ENCODE measurements around the gene PRSS56.

PRSS56 gene

DNA sequence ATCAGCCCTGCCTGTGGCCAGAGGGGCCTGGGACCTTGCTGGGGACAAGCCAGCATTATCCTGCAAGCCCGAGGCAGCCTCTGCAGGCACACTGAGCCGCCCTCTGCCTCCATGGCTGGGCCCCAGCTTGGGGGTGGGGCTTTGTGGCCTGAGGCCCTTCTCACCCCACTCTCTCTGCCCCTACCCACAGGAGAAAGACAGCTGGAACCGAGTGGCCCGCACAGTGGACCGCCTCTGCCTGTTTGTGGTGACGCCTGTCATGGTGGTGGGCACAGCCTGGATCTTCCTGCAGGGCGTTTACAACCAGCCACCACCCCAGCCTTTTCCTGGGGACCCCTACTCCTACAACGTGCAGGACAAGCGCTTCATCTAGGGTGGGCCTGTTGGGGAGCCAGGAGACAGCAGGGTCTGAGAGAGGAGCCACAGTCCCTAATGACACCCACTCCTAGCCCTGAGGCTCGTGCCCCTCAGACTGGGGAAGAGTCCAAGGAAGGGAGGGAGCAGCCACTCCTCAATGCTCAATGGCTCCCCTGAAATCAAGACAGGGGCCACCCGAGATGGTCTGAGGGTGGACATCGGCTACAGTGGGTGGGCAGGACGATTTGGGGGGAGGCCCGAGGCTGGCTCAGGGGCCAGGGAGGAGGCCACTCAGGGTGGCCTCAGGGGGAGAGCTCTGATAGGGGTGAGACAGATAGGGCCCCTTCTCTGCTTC is 14.9 kb downstream of the PRSS56 start:
- Histone ChIP-seq H3K9me3 (ENCODE audit: control insufficient read depth in 1 of 2, low read length in 2 of 2) (peaks cover 3 to 7% of the 10 kb centered on the region in 2 donors), H3K27me3 (ENCODE audit: control insufficient read depth in 1 of 2, insufficient read depth in 2 of 2, low read length in 2 of 2) (peaks cover 0 to 5% of the 10 kb centered on the region in 2 donors), H3K4me1 (ENCODE audit: control insufficient read depth in 1 of 2, insufficient read depth in 2 of 2, low read length in 2 of 2) (no peaks in the 10 kb centered on the region), H3K27ac (ENCODE audit: low read depth, low read length) (no peak overlapping the region), H3K4me3 (ENCODE audit: low read depth in 1 of 2, low read length in 2 of 2) (no peak overlapping the region), H3K9ac (ENCODE audit: low read depth in 1 of 2, low read length in 2 of 2) (no peak overlapping the region), H3K36me3 (ENCODE audit: control insufficient read depth in 1 of 2, insufficient read depth in 2 of 2, low read length in 2 of 2) (no peaks in the 10 kb centered on the region)

DNA sequence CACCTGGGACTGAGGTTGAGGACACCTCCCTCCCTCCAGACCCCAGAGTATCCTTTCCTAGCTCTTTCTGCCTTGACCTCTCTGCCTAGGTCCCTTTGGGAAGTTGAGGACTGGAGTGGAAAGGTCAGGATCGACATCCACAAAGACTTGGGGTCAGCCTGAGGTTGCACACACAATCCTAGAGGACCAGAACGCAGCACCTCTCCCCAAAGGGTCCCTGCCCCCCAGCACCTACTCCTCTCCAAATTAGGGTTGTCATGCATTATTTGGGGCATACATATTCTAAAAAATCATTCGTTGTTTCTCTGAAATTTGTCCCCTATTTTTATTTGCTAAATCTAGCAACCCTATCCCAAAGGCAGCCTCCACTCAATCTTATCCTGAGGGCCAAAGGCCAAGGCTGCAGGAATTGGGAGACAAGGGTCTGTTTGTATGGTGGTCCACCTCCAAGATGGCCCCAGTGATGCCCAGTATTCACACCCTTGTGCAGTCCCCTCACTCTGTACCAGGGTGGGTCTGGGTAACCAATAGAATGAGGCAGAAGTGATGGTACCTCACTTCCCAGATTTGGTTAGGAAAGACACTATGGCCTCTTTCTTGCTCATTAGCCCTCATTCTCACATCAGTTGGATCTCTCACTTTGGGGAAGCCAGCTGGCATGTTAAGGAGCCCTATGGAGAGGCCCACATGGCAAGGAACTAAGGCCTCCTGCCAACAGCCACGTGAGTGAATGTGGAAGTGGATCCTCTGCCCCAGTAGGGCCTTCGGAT is 15.8 kb downstream of the PRSS56 start:
- H3K9me3 ChIP-seq (ENCODE audit: control insufficient read depth in 1 of 2, low read length in 2 of 2), result peaks cover 3 to 7% of the 10 kb centered on the region in 2 donors
- no peaks in the 10 kb centered on the region for H3K4me1 ChIP-seq (ENCODE audit: control insufficient read depth in 1 of 2, insufficient read depth in 2 of 2, low read length in 2 of 2)
- no peak overlapping the region for H3K4me3 ChIP-seq (ENCODE audit: low read depth in 1 of 2, low read length in 2 of 2)
- H3K27ac ChIP-seq (ENCODE audit: low read depth, low read length), result no peak overlapping the region
- peaks cover 0 to 5% of the 10 kb centered on the region in 2 donors for H3K27me3 ChIP-seq (ENCODE audit: control insufficient read depth in 1 of 2, insufficient read depth in 2 of 2, low read length in 2 of 2)
- no peaks in the 10 kb centered on the region for H3K36me3 ChIP-seq (ENCODE audit: control insufficient read depth in 1 of 2, insufficient read depth in 2 of 2, low read length in 2 of 2)
- no peak overlapping the region for H3K9ac ChIP-seq (ENCODE audit: low read depth in 1 of 2, low read length in 2 of 2)

DNA sequence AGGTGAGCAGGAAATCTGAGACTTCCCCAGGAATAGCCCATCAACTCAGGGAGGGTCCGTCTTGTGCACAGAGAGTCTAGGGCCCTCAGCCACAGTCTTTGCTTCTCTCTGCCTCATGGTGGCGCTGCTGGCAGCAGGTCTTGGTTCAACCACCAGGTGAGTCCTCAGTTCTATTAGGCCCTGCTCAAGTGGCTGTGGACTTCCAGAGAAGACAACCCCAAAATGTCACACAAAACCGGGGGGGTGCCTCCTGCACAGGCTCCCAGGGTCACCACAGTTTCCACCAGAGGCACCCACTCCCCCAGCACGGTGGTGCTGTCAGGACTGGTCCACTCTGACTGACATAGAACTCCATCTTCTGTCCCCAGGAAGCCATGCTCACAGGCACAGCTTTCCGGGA is 16.9 kb downstream of the PRSS56 start:
- peaks cover 0 to 5% of the 10 kb centered on the region in 2 donors for H3K27me3 ChIP-seq (ENCODE audit: control insufficient read depth in 1 of 2, insufficient read depth in 2 of 2, low read length in 2 of 2)
- H3K36me3 ChIP-seq (ENCODE audit: control insufficient read depth in 1 of 2, insufficient read depth in 2 of 2, low read length in 2 of 2), result no peaks in the 10 kb centered on the region
- no peak overlapping the region for H3K4me3 ChIP-seq (ENCODE audit: low read depth in 1 of 2, low read length in 2 of 2)
- H3K4me1 ChIP-seq (ENCODE audit: control insufficient read depth in 1 of 2, insufficient read depth in 2 of 2, low read length in 2 of 2), result no peaks in the 10 kb centered on the region
- H3K27ac ChIP-seq (ENCODE audit: low read depth, low read length), result no peak overlapping the region
- H3K9ac ChIP-seq (ENCODE audit: low read depth in 1 of 2, low read length in 2 of 2), result no peak overlapping the region
- peaks cover 3 to 7% of the 10 kb centered on the region in 2 donors for H3K9me3 ChIP-seq (ENCODE audit: control insufficient read depth in 1 of 2, low read length in 2 of 2)

DNA sequence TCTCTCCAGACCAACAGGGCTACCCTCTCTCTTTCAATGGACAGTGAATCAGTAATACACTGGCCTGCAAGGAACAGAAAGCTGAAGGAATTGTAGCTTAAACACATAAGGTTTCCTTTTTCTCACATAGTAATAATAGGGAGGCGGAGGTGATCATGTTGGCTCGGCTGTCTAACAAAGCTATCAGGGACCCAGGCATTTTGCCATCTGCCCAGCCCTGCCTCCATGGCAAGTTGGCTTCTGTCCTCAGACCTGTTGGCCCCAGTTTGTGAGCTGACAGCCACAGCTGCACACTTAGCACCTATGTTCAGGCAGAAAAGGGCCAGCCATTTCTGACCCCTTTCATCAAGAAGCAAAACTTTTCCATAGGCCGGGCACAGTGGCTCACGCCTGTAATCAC is 17.3 kb downstream of the PRSS56 start:
- Histone ChIP-seq H3K4me1 (ENCODE audit: control insufficient read depth in 1 of 2, insufficient read depth in 2 of 2, low read length in 2 of 2) (no peaks in the 10 kb centered on the region), H3K36me3 (ENCODE audit: control insufficient read depth in 1 of 2, insufficient read depth in 2 of 2, low read length in 2 of 2) (no peaks in the 10 kb centered on the region), H3K27ac (ENCODE audit: low read depth, low read length) (no peak overlapping the region), H3K4me3 (ENCODE audit: low read depth in 1 of 2, low read length in 2 of 2) (no peak overlapping the region), H3K9ac (ENCODE audit: low read depth in 1 of 2, low read length in 2 of 2) (no peak overlapping the region), H3K27me3 (ENCODE audit: control insufficient read depth in 1 of 2, insufficient read depth in 2 of 2, low read length in 2 of 2) (peaks cover 0 to 5% of the 10 kb centered on the region in 2 donors), H3K9me3 (ENCODE audit: control insufficient read depth in 1 of 2, low read length in 2 of 2) (peaks cover 3 to 7% of the 10 kb centered on the region in 2 donors)

GRCh38 chr2:232538671-232539070 is 18.5 kb downstream of the PRSS56 start:
- Histone ChIP-seq H3K36me3 (ENCODE audit: control insufficient read depth in 1 of 2, insufficient read depth in 2 of 2, low read length in 2 of 2) (no peaks in the 10 kb centered on the region), H3K4me3 (ENCODE audit: low read depth in 1 of 2, low read length in 2 of 2) (no peak overlapping the region), H3K27me3 (ENCODE audit: control insufficient read depth in 1 of 2, insufficient read depth in 2 of 2, low read length in 2 of 2) (peaks cover 0 to 5% of the 10 kb centered on the region in 2 donors), H3K27ac (ENCODE audit: low read depth, low read length) (no peak overlapping the region), H3K9me3 (ENCODE audit: control insufficient read depth in 1 of 2, low read length in 2 of 2) (peaks cover 3 to 7% of the 10 kb centered on the region in 2 donors), H3K9ac (ENCODE audit: low read depth in 1 of 2, low read length in 2 of 2) (no peak overlapping the region), H3K4me1 (ENCODE audit: control insufficient read depth in 1 of 2, insufficient read depth in 2 of 2, low read length in 2 of 2) (no peaks in the 10 kb centered on the region)

DNA sequence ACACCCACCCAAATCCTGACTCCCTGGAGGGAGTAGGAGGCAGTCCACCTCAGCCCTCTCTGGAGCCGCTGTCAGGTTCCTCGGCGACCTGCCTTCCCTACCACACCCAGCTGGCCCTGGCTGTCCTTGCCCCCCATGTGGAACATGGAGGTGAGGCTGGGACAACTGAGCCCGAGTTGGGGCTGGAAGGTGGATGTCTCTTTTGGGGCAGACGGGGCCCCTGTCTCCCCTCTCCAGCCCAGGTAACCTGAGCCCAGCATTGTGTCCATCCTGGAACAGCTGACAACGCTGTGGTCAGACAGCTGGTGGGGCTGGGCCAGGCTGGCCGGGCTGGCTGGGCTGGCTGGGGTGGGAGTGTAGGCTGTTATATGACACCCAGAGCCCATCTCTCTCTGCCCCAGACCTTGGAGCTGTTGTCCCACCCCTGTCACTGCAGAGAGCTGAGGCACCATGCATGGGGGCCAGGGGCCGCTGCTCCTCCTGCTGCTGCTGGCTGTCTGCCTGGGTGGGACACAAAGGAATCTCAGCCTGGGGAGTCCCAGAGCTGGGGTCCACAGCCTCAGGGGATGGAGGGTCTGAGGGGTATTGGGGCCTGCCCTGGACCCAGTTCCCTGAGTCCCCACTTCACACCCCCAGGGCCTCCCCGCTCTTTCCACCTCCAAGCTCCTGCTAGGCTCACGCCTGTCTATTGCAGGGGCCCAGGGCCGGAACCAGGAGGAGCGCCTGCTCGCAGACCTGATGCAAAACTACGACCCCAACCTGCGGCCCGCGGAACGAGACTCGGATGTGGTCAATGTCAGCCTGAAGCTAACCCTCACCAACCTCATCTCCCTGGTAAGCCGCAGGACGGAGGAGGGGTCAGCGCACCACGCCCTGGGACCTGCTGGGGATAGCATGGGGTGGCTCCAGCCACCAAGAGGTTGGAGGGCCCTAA is 19.4 kb downstream of the PRSS56 start, which contains the start of gene CHRNG:
TSS of gene CHRNG (plus strand) at position 395 of the 934 bp plus-strand sequence. CDS start at position 451, 56 bp downstream.
- H3K4me1 ChIP-seq (ENCODE audit: control insufficient read depth in 1 of 2, insufficient read depth in 2 of 2, low read length in 2 of 2), result no peaks in the 10 kb centered on the region
- peaks cover 3 to 7% of the 10 kb centered on the region in 2 donors for H3K9me3 ChIP-seq (ENCODE audit: control insufficient read depth in 1 of 2, low read length in 2 of 2)
- no peak within 1 kb of the TSS for H3K4me3 ChIP-seq (ENCODE audit: low read depth in 1 of 2, low read length in 2 of 2)
- H3K27ac ChIP-seq (ENCODE audit: low read depth, low read length), result no peak within 1 kb of the TSS
- H3K27me3 ChIP-seq (ENCODE audit: control insufficient read depth in 1 of 2, insufficient read depth in 2 of 2, low read length in 2 of 2), result peaks cover 0 to 5% of the 10 kb centered on the region in 2 donors
- H3K9ac ChIP-seq (ENCODE audit: low read depth in 1 of 2, low read length in 2 of 2), result no peak within 1 kb of the TSS
- no peaks in the 10 kb centered on the region for H3K36me3 ChIP-seq (ENCODE audit: control insufficient read depth in 1 of 2, insufficient read depth in 2 of 2, low read length in 2 of 2)

GRCh38 chr2:232540441-232541041 is 20.4 kb downstream of the PRSS56 start:
- Histone ChIP-seq H3K9me3 (ENCODE audit: control insufficient read depth in 1 of 2, low read length in 2 of 2) (peaks cover 3 to 7% of the 10 kb centered on the region in 2 donors), H3K36me3 (ENCODE audit: control insufficient read depth in 1 of 2, insufficient read depth in 2 of 2, low read length in 2 of 2) (no peaks in the 10 kb centered on the region), H3K9ac (ENCODE audit: low read depth in 1 of 2, low read length in 2 of 2) (no peak overlapping the region), H3K4me1 (ENCODE audit: control insufficient read depth in 1 of 2, insufficient read depth in 2 of 2, low read length in 2 of 2) (no peaks in the 10 kb centered on the region), H3K27ac (ENCODE audit: low read depth, low read length) (no peak overlapping the region), H3K4me3 (ENCODE audit: low read depth in 1 of 2, low read length in 2 of 2) (no peak overlapping the region), H3K27me3 (ENCODE audit: control insufficient read depth in 1 of 2, insufficient read depth in 2 of 2, low read length in 2 of 2) (peaks cover 0 to 5% of the 10 kb centered on the region in 2 donors)

DNA sequence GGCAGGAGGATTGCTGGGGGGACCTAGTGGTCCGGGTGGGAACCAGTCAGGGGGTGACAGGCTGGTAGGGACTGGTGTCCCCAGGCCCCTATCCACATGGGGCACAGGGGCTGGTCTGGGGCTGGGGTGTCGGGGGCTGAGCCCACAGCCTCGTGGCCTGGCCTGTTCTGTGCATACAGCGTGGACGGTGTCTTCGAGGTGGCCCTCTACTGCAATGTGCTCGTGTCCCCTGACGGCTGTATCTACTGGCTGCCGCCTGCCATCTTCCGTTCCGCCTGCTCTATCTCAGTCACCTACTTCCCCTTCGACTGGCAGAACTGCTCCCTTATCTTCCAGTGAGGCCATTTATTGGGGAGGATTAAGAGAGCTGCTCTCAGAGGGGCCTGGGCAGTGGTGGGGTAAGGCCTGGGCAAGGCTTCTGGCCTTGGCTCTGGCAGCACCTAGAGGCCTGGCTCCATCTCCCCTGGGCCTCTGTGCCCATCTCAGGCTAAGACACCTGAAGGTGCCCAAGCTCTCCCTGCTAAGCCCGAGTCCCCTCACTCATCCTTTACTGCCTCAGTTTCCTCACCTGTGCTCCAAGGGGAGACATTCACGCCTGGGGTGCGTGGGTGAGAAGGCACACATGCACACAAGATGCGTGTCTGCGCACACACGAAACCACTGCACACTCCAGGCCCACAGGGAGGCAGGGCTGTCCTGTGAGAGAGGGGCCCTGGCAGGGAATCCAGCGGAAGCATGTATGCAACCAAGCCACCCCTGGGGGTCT is 21.2 kb downstream of the PRSS56 start:
- no peak overlapping the region for H3K27ac ChIP-seq (ENCODE audit: low read depth, low read length)
- H3K9ac ChIP-seq (ENCODE audit: low read depth in 1 of 2, low read length in 2 of 2), result no peak overlapping the region
- H3K4me3 ChIP-seq (ENCODE audit: low read depth in 1 of 2, low read length in 2 of 2), result no peak overlapping the region
- no peaks in the 10 kb centered on the region for H3K36me3 ChIP-seq (ENCODE audit: control insufficient read depth in 1 of 2, insufficient read depth in 2 of 2, low read length in 2 of 2)
- peaks cover under 1 to 2% of the 10 kb centered on the region in 2 donors for H3K9me3 ChIP-seq (ENCODE audit: control insufficient read depth in 1 of 2, low read length in 2 of 2)
- no peaks in the 10 kb centered on the region for H3K4me1 ChIP-seq (ENCODE audit: control insufficient read depth in 1 of 2, insufficient read depth in 2 of 2, low read length in 2 of 2)
- H3K27me3 ChIP-seq (ENCODE audit: control insufficient read depth in 1 of 2, insufficient read depth in 2 of 2, low read length in 2 of 2), result peaks cover 0 to 5% of the 10 kb centered on the region in 2 donors

All from duodenal mucosa (tissue), 2 donors.